Activated CD4-positive, alpha-beta T cell treated with anti-CD3 and anti-CD28 coated beads, Interleukin-2, amount 10 ng/mL, durations not matched to agents 24 days and 14 days (primary cell): ENCODE data around the gene STAT3. TPM values are rescaled to one million over a fixed set of nuclear protein-coding genes. Genes with fewer than 3 reads are reported as not detected.
"Not testable (repeated sequence)": the region's sequence is repeated elsewhere in the genome, so short reads cannot be mapped to it uniquely, and the experiment has no call there.

Experiments used
- DNase-seq: peaks from one replicate; pipeline ENCODE4 v3.0.0; 2022
- H3K27ac Mint-ChIP-seq: one replicate; pipeline ENCODE4 v1.8.0; 2022; ENCODE audit warnings: mild to moderate bottlenecking, mixed read lengths
- H3K27me3 Mint-ChIP-seq: one replicate; pipeline ENCODE4 v1.8.0; 2022; ENCODE audit warnings: mixed read lengths
- H3K36me3 Mint-ChIP-seq: one replicate; pipeline ENCODE4 v1.8.0; 2022; ENCODE audit warnings: low read depth, mild to moderate bottlenecking, mixed read lengths
- H3K4me1 Mint-ChIP-seq: one replicate; pipeline ENCODE4 v1.8.0; 2021; ENCODE audit warnings: mixed read lengths
- H3K4me3 Mint-ChIP-seq: one replicate; pipeline ENCODE4 v1.8.0; 2022; ENCODE audit warnings: mild to moderate bottlenecking, moderate library complexity, mixed read lengths
- H3K9me3 Mint-ChIP-seq: one replicate; pipeline ENCODE4 v1.8.0; 2021; ENCODE audit warnings: mixed read lengths
- intact Hi-C: fragments of 100-400 bp; cut with micrococcal nuclease; formaldehyde crosslinking; loops from one replicate; pipeline ENCODE4 v1.15.1; 2023
- total RNA-seq: library from RNA; stranded (reverse); gene quantifications from 2 replicates; pipeline ENCODE4 v1.2.3, GENCODE V29; 2022

The STAT3 gene
- total RNA-seq, 1 donor from 2014 or later, result 252 TPM

- Mint-ChIP-seq H3K27me3 (no peaks in the 10 kb centered on the region), H3K27ac (no peak overlapping the region), H3K9me3 (no peaks in the 10 kb centered on the region), H3K36me3 (no peaks in the 10 kb centered on the region), H3K4me1 (peaks cover 30% of the 10 kb centered on the region), H3K4me3 (no peak overlapping the region)
- intact Hi-C loops, result no loop called here
- DNase-seq, result no peak
These were observed 16.2 kb upstream of the STAT3 start for GRCh38 chr17:42404326-42405055.

GRCh38 chr17:42403150-42403549 lies 14.9 kb upstream of the STAT3 start:
- DNase-seq, result peak; percentile 85
- Mint-ChIP-seq H3K9me3 (no peaks in the 10 kb centered on the region), H3K27me3 (no peaks in the 10 kb centered on the region), H3K4me1 (peaks cover 38% of the 10 kb centered on the region), H3K36me3 (no peaks in the 10 kb centered on the region), H3K27ac (peak overlapping the region; percentile 37), H3K4me3 (no peak overlapping the region)
- intact Hi-C loops, result no loop called here

- Mint-ChIP-seq H3K4me1 (peaks cover 34% of the 10 kb centered on the region), H3K9me3 (no peaks in the 10 kb centered on the region), H3K4me3 (no peak overlapping the region), H3K36me3 (no peaks in the 10 kb centered on the region), H3K27ac (peak overlapping the region; percentile 64), H3K27me3 (no peaks in the 10 kb centered on the region)
- DNase-seq, result no peak
- intact Hi-C loops, result no loop called here
These were observed 13.9 kb upstream of the STAT3 start for GRCh38 chr17:42402117-42402516.

- DNase-seq, H3K4me3 Mint-ChIP-seq, H3K27me3 Mint-ChIP-seq, H3K36me3 Mint-ChIP-seq, H3K9me3 Mint-ChIP-seq, H3K27ac Mint-ChIP-seq, intact Hi-C loops: not testable (repeated sequence)
- peaks cover 35% of the 10 kb centered on the region for H3K4me1 Mint-ChIP-seq
These were observed 12.7 kb upstream of the STAT3 start for GRCh38 chr17:42400844-42401375.

GRCh38 chr17:42399948-42400843 lies 12.0 kb upstream of the STAT3 start:
- intact Hi-C loops, result no loop called here
- DNase-seq, result no peak
- H3K4me3 Mint-ChIP-seq, result peak overlapping the region; percentile 40
- H3K4me1 Mint-ChIP-seq, result peaks cover 34% of the 10 kb centered on the region
- peak overlapping the region; percentile 34 for H3K27ac Mint-ChIP-seq
- no peaks in the 10 kb centered on the region for H3K27me3 Mint-ChIP-seq
- H3K9me3 Mint-ChIP-seq, result no peaks in the 10 kb centered on the region
- no peaks in the 10 kb centered on the region for H3K36me3 Mint-ChIP-seq

- no peak overlapping the region for H3K27ac Mint-ChIP-seq
- no peaks in the 10 kb centered on the region for H3K9me3 Mint-ChIP-seq
- H3K36me3 Mint-ChIP-seq, result no peaks in the 10 kb centered on the region
- intact Hi-C loops, result no loop called here
- no peaks in the 10 kb centered on the region for H3K27me3 Mint-ChIP-seq
- peaks cover 34% of the 10 kb centered on the region for H3K4me1 Mint-ChIP-seq
- DNase-seq, result no peak
- no peak overlapping the region for H3K4me3 Mint-ChIP-seq
These were observed 10.9 kb upstream of the STAT3 start for GRCh38 chr17:42399121-42399520.

GRCh38 chr17:42395601-42396000 lies 7.4 kb upstream of the STAT3 start:
- H3K36me3 Mint-ChIP-seq, H3K27me3 Mint-ChIP-seq, H3K9me3 Mint-ChIP-seq, H3K27ac Mint-ChIP-seq, DNase-seq, H3K4me3 Mint-ChIP-seq, intact Hi-C loops: not testable (repeated sequence)
- peaks cover 27% of the 10 kb centered on the region for H3K4me1 Mint-ChIP-seq

GRCh38 chr17:42394838-42395237 lies 6.6 kb upstream of the STAT3 start:
- Mint-ChIP-seq H3K36me3 (no peaks in the 10 kb centered on the region), H3K9me3 (no peaks in the 10 kb centered on the region), H3K27ac (no peak overlapping the region), H3K27me3 (no peaks in the 10 kb centered on the region), H3K4me1 (peaks cover 27% of the 10 kb centered on the region), H3K4me3 (no peak overlapping the region)
- no peak for DNase-seq
- intact Hi-C loops, result no loop called here

- Mint-ChIP-seq H3K9me3 (no peaks in the 10 kb centered on the region), H3K27me3 (no peaks in the 10 kb centered on the region), H3K4me1 (peaks cover 28% of the 10 kb centered on the region), H3K27ac (peak overlapping the region; percentile 64), H3K36me3 (peaks cover 4% of the 10 kb centered on the region), H3K4me3 (no peak overlapping the region)
- intact Hi-C loops, result no loop called here
- no peak for DNase-seq
These were observed 4.6 kb upstream of the STAT3 start for GRCh38 chr17:42392692-42393415.

- H3K27ac Mint-ChIP-seq, H3K9me3 Mint-ChIP-seq, DNase-seq, H3K4me3 Mint-ChIP-seq, H3K27me3 Mint-ChIP-seq, intact Hi-C loops: not testable (repeated sequence)
- Mint-ChIP-seq H3K36me3 (peaks cover 13% of the 10 kb centered on the region), H3K4me1 (peaks cover 35% of the 10 kb centered on the region)
These were observed 3.2 kb upstream of the STAT3 start for GRCh38 chr17:42391439-42391838.

- DNase-seq, result peak; percentile 63
- peaks cover 44% of the 10 kb centered on the region for H3K4me1 Mint-ChIP-seq
- intact Hi-C loops, result loop anchor here (1.0 to 2.0 kb wide), 3 partner anchors 11 to 117 kb away; partner anchors contain the start of gene STAT5A
- no peaks in the 10 kb centered on the region for H3K9me3 Mint-ChIP-seq
- peak overlapping the region; percentile 73 for H3K4me3 Mint-ChIP-seq
- no peaks in the 10 kb centered on the region for H3K27me3 Mint-ChIP-seq
- peak overlapping the region; percentile 100 for H3K27ac Mint-ChIP-seq
- H3K36me3 Mint-ChIP-seq, result peaks cover 21% of the 10 kb centered on the region
These were observed 1.7 kb upstream of the STAT3 start for GRCh38 chr17:42389899-42390298.

- Mint-ChIP-seq H3K4me1 (peaks cover 47% of the 10 kb centered on the region), H3K9me3 (no peaks in the 10 kb centered on the region), H3K36me3 (peaks cover 23% of the 10 kb centered on the region), H3K4me3 (peak overlapping the region; percentile 83), H3K27me3 (no peaks in the 10 kb centered on the region), H3K27ac (peak overlapping the region; percentile 100)
- intact Hi-C loops, result loop anchor here (1.0 to 2.0 kb wide), 3 partner anchors 10 to 116 kb away; partner anchors contain the start of gene STAT5A
- no peak for DNase-seq
These were observed 834 bp upstream of the STAT3 start for GRCh38 chr17:42389135-42389417.

- H3K27ac Mint-ChIP-seq, result peak overlapping the region; percentile 100
- peak overlapping the region; percentile 83 for H3K4me3 Mint-ChIP-seq
- no peaks in the 10 kb centered on the region for H3K9me3 Mint-ChIP-seq
- peaks cover 51% of the 10 kb centered on the region for H3K4me1 Mint-ChIP-seq
- DNase-seq, result peak; percentile 82
- intact Hi-C loops, result loop anchor here (1.0 to 2.0 kb wide), 5 partner anchors 26 to 115 kb away; no protein-coding TSS in a partner anchor
- no peaks in the 10 kb centered on the region for H3K27me3 Mint-ChIP-seq
- H3K36me3 Mint-ChIP-seq, result peaks cover 29% of the 10 kb centered on the region
These were observed 421 bp downstream of the STAT3 start for GRCh38 chr17:42387661-42388380.
